HG03095 (cell line): ENCODE measurements around the gene LCLAT1.
A peak's percentile ranks its signal among the peaks of the same experiment; 100 is the strongest.

Experiments
- ATAC-seq: cut with Tn5 transposase; IDR thresholded peaks from one replicate; pipeline ENCODE4 v1.9.1; 2021; ENCODE audit warnings: moderate library complexity; ENCODE audit not compliant: unreplicated experiment

Gene LCLAT1

GRCh38 chr2:30422444-30423040 is 24.5 kb upstream of the LCLAT1 start:
- ATAC-seq, result no peak

GRCh38 chr2:30424231-30424630 is 22.8 kb upstream of the LCLAT1 start:
- ATAC-seq, result no peak

- no peak for ATAC-seq
Observed at GRCh38 chr2:30425326-30425725, 21.7 kb upstream of the LCLAT1 start.

- ATAC-seq, result no peak
Observed at GRCh38 chr2:30427606-30428347, 19.3 kb upstream of the LCLAT1 start.

GRCh38 chr2:30428348-30428662 is 18.7 kb upstream of the LCLAT1 start:
- no peak for ATAC-seq

- ATAC-seq, result no peak
Observed at GRCh38 chr2:30428827-30429461, 18.1 kb upstream of the LCLAT1 start.

- no peak for ATAC-seq
Observed at GRCh38 chr2:30433541-30434299, 13.3 kb upstream of the LCLAT1 start.

GRCh38 chr2:30434708-30435107 is 12.3 kb upstream of the LCLAT1 start:
- ATAC-seq, result no peak

- no peak for ATAC-seq
Observed at GRCh38 chr2:30436859-30437435, 10.1 kb upstream of the LCLAT1 start.

GRCh38 chr2:30437809-30438548 is 9.1 kb upstream of the LCLAT1 start:
- no peak for ATAC-seq

- no peak for ATAC-seq
Observed at GRCh38 chr2:30439296-30439695, 7.8 kb upstream of the LCLAT1 start.

GRCh38 chr2:30439879-30440278 is 7.2 kb upstream of the LCLAT1 start:
- no peak for ATAC-seq

- no peak for ATAC-seq
Observed at GRCh38 chr2:30441023-30441422, 6.0 kb upstream of the LCLAT1 start.

- no peak for ATAC-seq
Observed at GRCh38 chr2:30443081-30443480, 4.0 kb upstream of the LCLAT1 start.

GRCh38 chr2:30444273-30444672 is 2.8 kb upstream of the LCLAT1 start:
- ATAC-seq, result no peak

GRCh38 chr2:30445266-30445821 is 1.7 kb upstream of the LCLAT1 start:
- no peak for ATAC-seq

GRCh38 chr2:30446602-30447148 is 371 bp upstream of the LCLAT1 start:
- ATAC-seq, result peak; percentile 4

GRCh38 chr2:30448308-30448707 is 1.3 kb downstream of the LCLAT1 start:
- ATAC-seq, result no peak

GRCh38 chr2:30448866-30449265 is 1.8 kb downstream of the LCLAT1 start:
- ATAC-seq, result no peak

GRCh38 chr2:30450025-30450424 is 3.0 kb downstream of the LCLAT1 start:
- ATAC-seq, result no peak
